HepG2 (cell line): ENCODE results near the gene NME8. TPM values are rescaled to one million over a fixed set of nuclear protein-coding genes. Genes with fewer than 3 reads are reported as not detected.

ENCODE experiments used
- ATAC-seq: fragments of 200-7000 bp; cut with Tn5 transposase; 3 replicates; pipeline ENCODE4 v1.9.1; 2020; ENCODE audit warnings: mild to moderate bottlenecking, moderate library complexity
- BruUV-seq: library from RNA; stranded (reverse); fragments of 400-500 nt; replicated peaks from 2 replicates; lab custom pipeline; 2021; lab: Mats Ljungman, UMichigan
- CTCF ChIA-PET: fragments of 300-600 bp; formaldehyde crosslinking; extraction: SDS; loops from one replicate; lab custom pipeline; 2021; ENCODE audit warnings: low total read pairs, inconsistent platforms, low intra/inter-chr PET ratio; lab: Yijun Ruan, JAX
- POLR2A ChIA-PET: fragments of 350-600 bp; sonication (Branson Sonifier 250); formaldehyde crosslinking; loops from one replicate; lab custom pipeline; 2020; ENCODE audit warnings: antibody characterized with exemption, inconsistent platforms; lab: Yijun Ruan, JAX
- DNase-seq: peaks from one replicate; pipeline ENCODE4 v3.0.0-alpha.2; 2015; ENCODE audit warnings: low spot score
- FAIRE-seq: peaks from 3 replicates; lab custom pipeline; 2011; peaks lifted over from hg19 to GRCh38; lab: Jason Lieb, UNC
- H2AFZ ChIP-seq: one replicate; pipeline ENCODE4 v1.6.1; 2011; ENCODE audit warnings: low read length, inconsistent platforms
- H3K27ac ChIP-seq: fragments of 300-600 bp; 3 replicates; pipeline ENCODE4 v1.8.0; 2011; ENCODE audit warnings: mixed run types, mild to moderate bottlenecking, mixed read lengths, low read length, inconsistent platforms; ENCODE audit not compliant: insufficient read depth; ENCODE audit errors: extremely low read length
- H3K27me3 ChIP-seq, 2 experiments: fragments of 200-600 bp in 1 of 2; 2 replicates in 1 of 2; 3 replicates in 1 of 2; pipeline versions ENCODE4 v1.6.0 to v1.8.0; 2011; ENCODE audit warnings: low read length in 2 of 2, mild to moderate bottlenecking in 2 of 2, moderate library complexity in 2 of 2, inconsistent platforms in 1 of 2; ENCODE audit not compliant: insufficient read depth in 2 of 2, control insufficient read depth in 1 of 2
- H3K36me3 ChIP-seq, 2 experiments: fragments of 200-600 bp in 1 of 2; replicated peaks in 1 of 2; 2 replicates in 1 of 2; 3 replicates in 1 of 2; pipeline versions ENCODE4 v1.5.1 to v1.8.0; 2011; ENCODE audit warnings: low read length in 2 of 2, inconsistent platforms in 1 of 2; ENCODE audit not compliant: insufficient read depth in 2 of 2, control insufficient read depth in 1 of 2
- H3K4me1 ChIP-seq: 2 replicates; pipeline ENCODE4 v1.5.1; 2012; ENCODE audit warnings: low read length, inconsistent platforms; ENCODE audit not compliant: insufficient read depth
- H3K4me2 ChIP-seq: 2 replicates; pipeline ENCODE4 v1.6.0; 2011; ENCODE audit warnings: low read depth, low read length, inconsistent platforms
- H3K4me3 ChIP-seq, 3 experiments: fragments of 200-600 bp in 1 of 3; sonication (generic), shearing (Covaris generic) in 1 of 3; replicated peaks in 1 of 3; 2 replicates each; pipeline ENCODE4 v1.5.1; 2011 to 2016; ENCODE audit warnings: low read length in 3 of 3, inconsistent platforms in 2 of 3, low read depth in 2 of 3, mild to moderate bottlenecking in 2 of 3, control low read depth in 1 of 3, mixed read lengths in 1 of 3; ENCODE audit not compliant: insufficient read depth in 1 of 3
- H3K79me2 ChIP-seq: one replicate; pipeline ENCODE4 v1.6.1; 2011; ENCODE audit warnings: low read length, inconsistent platforms; ENCODE audit not compliant: insufficient read depth
- H3K9ac ChIP-seq: 2 replicates; pipeline ENCODE4 v1.6.0; 2011; ENCODE audit warnings: mild to moderate bottlenecking, low read depth, low read length, inconsistent platforms; ENCODE audit not compliant: insufficient read depth
- H3K9me3 ChIP-seq: 2 replicates; pipeline ENCODE4 v1.5.1; 2012; ENCODE audit warnings: mild to moderate bottlenecking, low read length
- H4K20me1 ChIP-seq: 2 replicates; pipeline ENCODE4 v1.6.0; 2011; ENCODE audit warnings: inconsistent platforms, mild to moderate bottlenecking, low read length, moderate library complexity; ENCODE audit not compliant: insufficient read depth
- ATF3 ChIP-seq: sonication (generic); formaldehyde crosslinking; IDR thresholded peaks from 2 replicates; pipeline ENCODE4 v1.4.0; 2020; ENCODE audit warnings: missing genetic modification reagents
- BORCS8-MEF2B ChIP-seq: sonication (generic); formaldehyde crosslinking; IDR thresholded peaks from 2 replicates; pipeline ENCODE4 v1.8.0; 2022; ENCODE audit warnings: mild to moderate bottlenecking, missing genetic modification reagents
- DPF2 ChIP-seq: sonication (generic); formaldehyde crosslinking; IDR thresholded peaks from 2 replicates; pipeline ENCODE4 v1.4.0; 2020; ENCODE audit warnings: mild to moderate bottlenecking, low read depth, missing genetic modification reagents, borderline replicate concordance
- HDAC1 ChIP-seq: sonication (generic); formaldehyde crosslinking; IDR thresholded peaks from 2 replicates; pipeline ENCODE4 v1.5.1; 2020; ENCODE audit warnings: mild to moderate bottlenecking, missing genetic modification reagents
- MYC ChIP-seq: sonication (generic); formaldehyde crosslinking; IDR thresholded peaks from 2 replicates; pipeline ENCODE4 v1.9.0; 2021; ENCODE audit warnings: missing genetic modification reagents, borderline replicate concordance
- NFIB ChIP-seq: sonication (generic); formaldehyde crosslinking; IDR thresholded peaks from 2 replicates; pipeline ENCODE4 v1.9.0; 2021; ENCODE audit warnings: missing genetic modification reagents, mild to moderate bottlenecking, borderline replicate concordance
- SATB2 ChIP-seq: sonication (generic); formaldehyde crosslinking; IDR thresholded peaks from 2 replicates; pipeline ENCODE4 v1.5.0; 2020; ENCODE audit warnings: missing genetic modification reagents
- TIGD3 ChIP-seq: sonication (generic); formaldehyde crosslinking; IDR thresholded peaks from 2 replicates; pipeline ENCODE4 v1.5.1; 2020; ENCODE audit warnings: mild to moderate bottlenecking, missing genetic modification reagents, borderline replicate concordance
- ZBED4 ChIP-seq: sonication (generic); formaldehyde crosslinking; IDR thresholded peaks from 2 replicates; pipeline ENCODE4 v1.4.0; 2020; ENCODE audit warnings: missing genetic modification reagents, borderline replicate concordance
- ZFP90 ChIP-seq: sonication (generic); formaldehyde crosslinking; IDR thresholded peaks from 2 replicates; pipeline ENCODE4 v1.8.0; 2022; ENCODE audit warnings: missing genetic modification reagents, mild to moderate bottlenecking, inconsistent platforms, borderline replicate concordance
- ZNF143 ChIP-seq: sonication (generic); formaldehyde crosslinking; IDR thresholded peaks from 2 replicates; pipeline ENCODE4 v1.4.0; 2020; ENCODE audit warnings: missing genetic modification reagents
- ZNF180 ChIP-seq: sonication (generic); formaldehyde crosslinking; IDR thresholded peaks from 2 replicates; pipeline ENCODE4 v1.4.0; 2020; ENCODE audit warnings: low read depth, missing genetic modification reagents, borderline replicate concordance
- ZNF317 ChIP-seq: sonication (generic); formaldehyde crosslinking; IDR thresholded peaks from 2 replicates; pipeline ENCODE4 v1.5.0; 2020; ENCODE audit warnings: mild to moderate bottlenecking, missing genetic modification reagents
- ZNF670 ChIP-seq: sonication (generic); formaldehyde crosslinking; IDR thresholded peaks from 2 replicates; pipeline ENCODE4 v1.8.0; 2022; ENCODE audit warnings: mild to moderate bottlenecking, missing genetic modification reagents, borderline replicate concordance
- WGBS: methylation state at CpG from one replicate; pipeline ENCODE4 v1.1.6; 2017; ENCODE audit warnings: low lambda C conversion rate; 5-methylcytosine and 5-hydroxymethylcytosine counted together
- in situ Hi-C: cut with HindIII; loops from 2 replicates; pipeline ENCODE4 v1.10.0; 2017; ENCODE audit warnings: low pct_unique_long_range_greater_than_20kb; ENCODE audit not compliant: extremely low pct_ligation_motif_present
- intact Hi-C: fragments of 100-400 bp; cut with micrococcal nuclease; formaldehyde crosslinking; loops from one replicate; pipeline ENCODE4 v1.10.0; 2022; ENCODE audit not compliant: unreplicated experiment
- polyA plus RNA-seq, 8 experiments: library from polyadenylated mRNA; depleted of rRNA in 3 of 8; stranded (reverse) in 7 of 8; unstranded in 1 of 8; fragments of >200 nt; fragmentation: Illumina TruSeq in 4 of 8; extraction: Trizol in 4 of 8; gene quantifications; 2 replicates each; pipeline versions ENCODE4 v1.2.1 to v1.2.3, GENCODE V29; 2011 to 2016; ENCODE audit warnings: low read depth in 4 of 8, missing spikeins in 1 of 8, mixed read lengths in 1 of 8; ENCODE audit not compliant: insufficient read depth in 1 of 8
- total RNA-seq, 5 experiments: library from RNA; depleted of rRNA; stranded (reverse); fragments of >200 nt; fragmentation: Illumina TruSeq; extraction: Trizol; gene quantifications; 2 replicates each; pipeline ENCODE4 v1.2.3, GENCODE V29; 2016; ENCODE audit warnings: low read depth in 1 of 5

The NME8 gene
- total and polyA plus RNA-seq, 2 of the 13 experiments (the other 11 are each of a cell fraction or from before 2014, with no cell fraction given): not detected

- peak; percentile 8; the same call in 1 of the 2 replicates for TF ChIP-seq HDAC1
- TF ChIP-seq BORCS8-MEF2B (CRISPR knock-in tag): 0 out of 2 replicates have a peak, but pooled peaks have one; percentile 10
- TF ChIP-seq ZNF180: no peak
- TF ChIP-seq, all 625 proteins: peak for 53
These were observed 72.0 kb downstream of the NME8 start, which contains the start of gene EPDR1 (continued) for GRCh38 chr7:37920305-37920848.

- no peaks in the 10 kb centered on the region for H3K27me3 ChIP-seq
- H3K36me3 ChIP-seq: peaks cover 3 to 7% of the 10 kb centered on the region in 2 experiments; a peak in 4 of 5 replicates
- FAIRE-seq (no peak), DNase-seq (peak; percentile 60), ATAC-seq (peak; percentile 82)
- peaks cover 44% of the 10 kb centered on the region for H3K79me2 ChIP-seq
- peaks cover 60% of the 10 kb centered on the region for H3K4me1 ChIP-seq
- H3K4me3 ChIP-seq: peak overlapping the region; percentile 79 to 91 (median 87)
- H3K27ac ChIP-seq: peak overlapping the region; percentile 89
- under 1% methylated on average over 6 of the region's 63 CpGs for WGBS
- H3K9ac ChIP-seq: peak overlapping the region; percentile 97
- intact Hi-C loops: no loop called here
- no TSS peak for BruUV-seq
- POLR2A ChIA-PET: interaction anchor here (0.8 to 3.7 kb wide), 6 partner anchors 10 to 257 kb away, joined by 4 to 68 read pairs (median 10); partner anchors contain the start of gene STARD3NL
- CTCF ChIA-PET: no interaction called here
- H3K4me2 ChIP-seq: peak overlapping the region; percentile 90
- in situ Hi-C loops: loop anchor here (25.0 kb wide), 1 partner anchor 416 kb away; no protein-coding TSS in a partner anchor
- H3K9me3 ChIP-seq: peaks cover 19% of the 10 kb centered on the region
- H2AFZ ChIP-seq: no peak overlapping the region
- H4K20me1 ChIP-seq: peaks cover 4% of the 10 kb centered on the region; the same call in 1 of the 2 replicates
- peak; percentile 55; the same call in 1 of the 2 replicates for TF ChIP-seq MYC (CRISPR knock-in tag)
- no peak for TF ChIP-seq ZNF143 (CRISPR knock-in tag)
- TF ChIP-seq ZNF670 (CRISPR knock-in tag): peak; percentile 50; the same call in 1 of the 2 replicates
- TF ChIP-seq ZNF317 (CRISPR knock-in tag): peak; percentile 67; the same call in 1 of the 2 replicates
- no peak for TF ChIP-seq SATB2 (CRISPR knock-in tag)
- TF ChIP-seq NFIB (CRISPR knock-in tag): no peak
- no peak for TF ChIP-seq ATF3
- TF ChIP-seq TIGD3 (CRISPR knock-in tag): no peak
- no peak for TF ChIP-seq ZBED4 (CRISPR knock-in tag)
- no peak for TF ChIP-seq DPF2 (CRISPR knock-in tag)
- 0 out of 2 replicates have a peak, but pooled peaks have one; percentile 40 for TF ChIP-seq ZFP90 (CRISPR knock-in tag)
These were observed 72.7 kb downstream of the NME8 start for GRCh38 chr7:37920849-37921805.
